ENCODE measurements around the gene XPC.
A peak's percentile ranks its signal among the peaks of the same experiment; 100 is the strongest.

The XPC gene

GRCh38 chr3:14186854-14187458, 8.6 kb upstream of the XPC start:
- DNase-seq (ENCODE audit: low read depth), result no peak
- no peak overlapping the region for H3K4me3 ChIP-seq (ENCODE audit: low read depth, low read length)
- no peak for TF ChIP-seq CTCF (conservative IDR thresholded peaks at IDR 0.05; ENCODE audit: low read depth, low read length)

GRCh38 chr3:14183015-14183577, 4.7 kb upstream of the XPC start:
- no peak for TF ChIP-seq CTCF (conservative IDR thresholded peaks at IDR 0.05; ENCODE audit: low read depth, low read length)
- no peak overlapping the region for H3K4me3 ChIP-seq (ENCODE audit: low read depth, low read length)
- no peak for DNase-seq (ENCODE audit: low read depth)

DNA sequence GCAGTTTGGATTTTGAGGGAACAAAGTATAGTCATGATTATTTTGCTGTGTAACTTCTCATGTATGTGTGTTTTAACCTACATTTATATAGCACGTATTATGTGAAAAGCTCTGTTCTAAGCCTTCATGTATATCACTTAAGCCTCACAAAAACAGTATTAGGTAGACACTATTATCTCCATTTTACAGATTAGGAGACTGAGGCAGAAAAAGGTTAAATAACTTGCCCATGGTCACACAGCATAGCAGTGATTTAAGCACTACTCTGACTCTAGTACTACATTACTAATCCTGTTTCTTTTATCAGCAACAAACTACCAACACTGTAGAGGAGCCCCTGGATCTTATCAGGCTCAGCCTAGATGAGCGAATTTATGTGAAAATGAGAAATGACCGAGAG, 2.9 kb upstream of the XPC start:
- no peak overlapping the region for H3K4me3 ChIP-seq (ENCODE audit: low read depth, low read length)
- DNase-seq (ENCODE audit: low read depth), result no peak
- TF ChIP-seq CTCF (conservative IDR thresholded peaks at IDR 0.05; ENCODE audit: low read depth, low read length), result no peak

GRCh38 chr3:14179795-14180194, 1.4 kb upstream of the XPC start:
- TF ChIP-seq CTCF (conservative IDR thresholded peaks at IDR 0.05; ENCODE audit: low read depth, low read length), result no peak
- no peak overlapping the region for H3K4me3 ChIP-seq (ENCODE audit: low read depth, low read length)

DNA sequence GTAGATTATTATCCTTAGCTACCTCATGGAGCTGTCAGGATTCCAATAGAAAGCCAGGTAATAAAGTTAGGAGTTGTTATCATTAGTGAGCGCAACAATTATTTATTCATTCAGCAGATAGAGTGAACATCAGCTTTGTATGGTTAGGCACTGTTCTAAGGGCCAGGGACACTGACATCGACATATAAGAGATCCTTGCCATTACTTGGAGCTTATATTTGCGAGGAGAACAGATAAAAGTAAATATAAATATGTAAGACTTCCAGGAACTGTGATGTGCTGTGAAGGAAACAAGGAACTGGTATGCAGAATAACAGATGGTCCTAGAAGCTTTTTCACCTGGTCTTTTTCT, 689 bp upstream of the XPC start:
- peak overlapping the region; percentile 89 for H3K4me3 ChIP-seq (ENCODE audit: low read depth, low read length)
- TF ChIP-seq CTCF (conservative IDR thresholded peaks at IDR 0.05; ENCODE audit: low read depth, low read length), result no peak
- no peak for DNase-seq (ENCODE audit: low read depth)

More at GRCh38 chr3:14179795-14180194, 1.4 kb upstream of the XPC start:
- no peak for DNase-seq (ENCODE audit: low read depth)

- TF ChIP-seq CTCF (conservative IDR thresholded peaks at IDR 0.05; ENCODE audit: low read depth, low read length), result no peak
- peak; percentile 60 for DNase-seq (ENCODE audit: low read depth)
- H3K4me3 ChIP-seq (ENCODE audit: low read depth, low read length), result peak overlapping the region; percentile 87
Observed at GRCh38 chr3:14177580-14178246, 688 bp downstream of the XPC start.
